KBM-7 (cell line): ENCODE results near the gene SLFN12.
"Not testable (repeated sequence)": the region's sequence is repeated elsewhere in the genome, so short reads cannot be mapped to it uniquely, and the experiment has no call there.

Source experiments
- DNase-seq: peaks from one replicate; pipeline ENCODE4 v3.0.0-alpha.2; 2015
- in situ Hi-C: fragments of 300-500 bp; cut with MboI; formaldehyde crosslinking; loops from 2 replicates; pipeline ENCODE4 v1.14.3; 2020; ENCODE audit warnings: low sequenced_read_pairs, low pct_unique_long_range_greater_than_20kb, mixed read lengths

Gene SLFN12

GRCh38 chr17:35432176-35433074 is at the start of gene SLFN12:
TSS of gene SLFN12 (minus strand) at chr17:35432500. CDS start at chr17:35423028, 9,472 bp downstream.
- no peak for DNase-seq
- in situ Hi-C loops: no loop called here

- in situ Hi-C loops: no loop called here
- DNase-seq: no peak
Measured at GRCh38 chr17:35479271-35479670, 47.0 kb upstream of the SLFN12 start.

- DNase-seq: no peak
- in situ Hi-C loops: no loop called here
Measured at GRCh38 chr17:35477248-35477647, 44.9 kb upstream of the SLFN12 start.

DNA sequence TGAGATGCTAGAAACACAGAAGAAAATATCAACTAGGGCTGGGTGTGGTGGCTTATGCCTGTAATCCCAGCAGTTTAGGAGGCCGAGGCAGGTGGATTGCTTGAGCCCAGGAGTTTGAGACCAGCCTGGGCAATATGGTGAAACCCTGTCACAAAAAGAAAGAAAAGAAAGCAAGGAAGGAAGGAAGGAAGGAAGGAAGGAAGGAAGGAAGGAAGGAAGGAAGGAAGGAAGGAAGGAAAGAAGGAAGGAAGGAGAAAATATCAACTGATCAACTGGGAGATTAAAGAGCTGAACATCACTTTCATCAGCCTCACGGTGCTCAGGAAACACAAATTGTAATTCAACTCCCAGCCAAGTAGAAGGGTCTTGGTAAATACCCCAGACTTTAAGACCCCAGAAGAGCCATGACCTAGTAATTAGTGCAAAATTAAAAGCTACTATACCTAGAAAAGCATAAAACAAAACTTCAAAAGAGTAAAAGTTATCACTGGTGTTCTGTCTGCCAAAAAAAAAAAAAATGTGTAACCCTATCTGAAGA is 44.1 kb upstream of the SLFN12 start:
- in situ Hi-C loops: no loop called here
- DNase-seq: no peak

DNA sequence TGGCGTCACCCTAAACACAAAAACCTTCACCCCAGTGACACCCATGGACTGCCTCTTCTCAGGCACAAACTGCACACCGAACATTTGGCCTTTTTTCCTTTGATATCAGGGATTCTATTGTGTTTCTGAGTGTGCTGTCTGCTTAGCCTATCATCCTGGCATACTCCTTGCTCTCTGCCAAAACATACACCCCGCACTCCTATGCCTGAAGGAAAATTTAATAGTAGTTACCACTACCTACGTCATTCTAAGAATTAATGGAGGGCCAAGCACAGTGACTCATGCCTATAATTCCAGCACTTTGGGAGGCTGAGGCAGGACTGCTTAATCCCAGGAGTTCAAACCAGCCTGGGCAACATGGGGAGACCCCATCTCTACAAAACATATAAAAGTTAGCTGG is 36.2 kb upstream of the SLFN12 start:
- in situ Hi-C loops: no loop called here
- no peak for DNase-seq

GRCh38 chr17:35467824-35468223 is 35.5 kb upstream of the SLFN12 start:
- no peak for DNase-seq
- in situ Hi-C loops: no loop called here

DNA sequence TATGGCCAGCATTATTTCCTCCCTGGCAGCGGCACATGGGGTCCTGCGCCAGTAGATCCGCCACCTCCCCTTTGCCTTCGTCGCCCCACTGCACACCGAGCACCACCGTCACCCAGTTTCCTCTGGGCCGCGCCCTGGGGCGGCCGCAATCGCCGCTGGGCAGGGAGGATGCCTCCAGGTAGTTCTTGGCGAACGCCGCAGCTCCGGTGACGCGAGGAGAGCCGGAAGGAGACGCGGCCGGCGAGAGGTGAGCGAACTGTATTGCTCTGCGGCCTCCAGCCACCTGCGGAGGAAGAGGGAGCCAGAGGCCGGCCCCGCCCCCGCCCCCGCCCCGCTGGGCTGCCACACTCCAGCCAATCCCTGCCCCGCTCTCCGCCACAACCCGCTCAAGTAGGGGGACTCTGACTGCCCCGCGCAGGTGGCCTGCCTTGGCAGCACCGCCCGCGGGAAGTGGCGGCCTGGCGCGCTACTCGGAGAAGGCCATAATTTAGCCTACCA is 28.1 kb upstream of the SLFN12 start:
- no peak for DNase-seq
- in situ Hi-C loops: no loop called here

DNA sequence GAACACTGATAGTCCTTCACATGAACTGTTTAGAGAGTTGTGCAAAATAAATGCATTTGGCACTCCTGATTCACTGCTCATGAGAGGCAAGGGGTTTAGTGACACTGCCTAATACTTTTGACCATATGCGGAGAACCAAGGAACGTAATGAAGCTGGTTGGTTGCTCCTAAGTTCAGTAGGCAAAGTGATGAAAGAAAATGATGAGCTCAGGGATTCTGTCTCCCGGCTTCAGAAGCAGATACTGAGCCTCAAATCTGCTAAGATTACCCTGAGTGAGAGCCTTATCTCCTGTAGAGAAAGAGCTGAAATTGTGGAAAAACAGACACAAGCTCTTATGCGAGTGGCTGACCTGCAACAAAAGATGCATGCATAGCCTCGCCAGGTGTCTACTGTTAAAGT is 21.7 kb upstream of the SLFN12 start:
- in situ Hi-C loops, DNase-seq: not testable (repeated sequence)

GRCh38 chr17:35453171-35453570 is 20.9 kb upstream of the SLFN12 start:
- no peak for DNase-seq
- in situ Hi-C loops: no loop called here

DNA sequence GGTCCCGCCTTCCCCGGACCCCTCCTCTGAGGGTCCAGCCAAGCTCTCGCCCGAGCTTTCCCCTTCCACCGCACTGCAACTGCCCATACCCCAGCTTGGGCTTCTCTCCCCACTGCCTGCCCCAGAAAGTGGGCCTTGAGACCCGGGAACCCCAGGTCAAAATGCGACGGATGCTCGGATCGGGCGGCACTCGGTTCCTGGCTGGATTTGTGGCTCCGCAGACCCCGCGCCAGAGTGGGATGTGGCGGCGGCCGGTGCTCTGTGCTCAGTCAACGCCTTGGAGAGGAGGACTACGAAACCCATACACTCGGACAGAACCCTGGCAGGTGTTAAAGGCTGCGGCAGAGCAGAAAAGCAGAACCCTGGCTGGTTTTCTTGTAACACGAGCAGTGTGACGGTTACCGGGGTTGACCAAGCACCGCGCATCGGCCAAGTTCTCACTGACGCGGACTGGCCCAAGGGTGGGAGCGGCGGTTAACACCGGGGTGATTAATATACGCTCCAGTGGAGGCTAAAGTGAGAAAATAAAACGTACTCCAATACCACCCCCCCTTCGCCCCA is 17.2 kb upstream of the SLFN12 start:
- no peak for DNase-seq
- in situ Hi-C loops: no loop called here

DNA sequence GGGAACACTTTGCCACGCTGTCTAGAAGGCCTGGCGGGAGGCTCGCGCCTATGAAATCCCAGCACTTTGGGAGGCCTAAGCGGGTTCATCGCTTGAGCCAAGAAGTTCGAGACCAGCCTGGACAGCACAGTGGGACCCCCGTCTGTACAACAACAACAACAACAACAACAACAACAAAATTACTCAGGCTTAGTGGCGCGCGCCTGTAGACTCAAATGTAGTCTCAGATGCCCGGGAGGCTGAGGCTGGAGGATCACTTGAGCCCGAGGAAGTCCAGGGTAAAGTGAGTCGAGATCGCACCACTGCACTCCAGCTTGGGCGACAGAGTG is 16.6 kb upstream of the SLFN12 start:
- no peak for DNase-seq
- in situ Hi-C loops: no loop called here

DNA sequence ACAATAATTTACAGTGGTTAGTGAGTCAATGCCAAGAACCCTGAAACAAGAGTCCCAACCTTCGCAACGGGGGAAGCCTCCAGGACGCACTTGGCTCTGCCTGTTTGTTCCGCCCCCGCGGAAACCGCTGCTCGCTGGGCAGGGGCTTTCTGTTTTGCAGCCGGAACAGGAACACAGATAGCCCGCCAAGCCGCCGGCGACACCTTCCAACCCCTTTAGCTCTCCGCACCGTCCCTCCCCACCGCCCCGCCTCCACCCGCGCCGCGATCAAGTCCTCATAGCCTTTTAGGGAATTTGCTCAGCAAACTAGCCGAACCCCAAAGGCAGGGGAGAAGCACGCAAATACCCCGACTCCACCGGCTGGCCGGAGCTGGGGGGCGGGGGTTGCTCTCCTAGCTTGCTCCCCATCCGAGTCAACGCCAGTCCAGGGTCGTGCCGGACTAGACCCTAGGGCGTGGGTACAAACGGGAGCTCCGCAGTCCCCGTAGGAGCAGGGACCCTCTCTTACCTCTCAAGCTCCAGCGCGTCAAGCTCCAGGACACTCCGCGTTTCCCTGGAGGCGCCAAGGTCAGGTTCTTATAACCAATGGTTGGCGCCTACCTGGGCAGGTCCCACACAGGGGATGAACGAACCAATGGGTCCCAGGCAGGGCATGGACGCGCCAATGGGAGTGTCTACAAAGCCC is 16.1 kb upstream of the SLFN12 start, which contains the start of gene SLFN13:
TSS of gene SLFN13 (minus strand) at position 553 of the 685 bp plus-strand sequence. CDS start 3,086 bp downstream, outside the sequence.
- in situ Hi-C loops: no loop called here
- DNase-seq: peak; percentile 94

DNA sequence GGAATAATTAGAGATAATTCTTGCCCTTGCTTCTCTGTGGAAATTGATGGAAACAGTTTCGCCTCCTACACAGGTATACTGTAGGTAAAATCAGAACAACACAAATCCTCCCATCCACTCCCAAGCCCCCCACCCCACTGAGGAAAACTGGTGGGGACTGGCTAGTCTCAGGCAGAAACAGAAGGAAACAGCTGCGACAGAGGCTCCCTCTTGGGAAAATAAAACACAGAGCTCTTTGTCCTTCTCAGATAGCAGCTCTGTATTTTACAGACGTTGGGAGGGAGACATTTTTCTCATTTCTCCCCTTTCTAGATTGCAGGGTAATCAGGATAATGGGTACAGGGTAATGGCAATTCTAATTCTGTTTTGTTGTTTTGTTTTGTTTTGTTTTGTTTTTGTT is 15.2 kb upstream of the SLFN12 start:
- DNase-seq: no peak
- in situ Hi-C loops: no loop called here

- DNase-seq: no peak
- in situ Hi-C loops: no loop called here
Measured at GRCh38 chr17:35438433-35438832, 6.1 kb upstream of the SLFN12 start.

DNA sequence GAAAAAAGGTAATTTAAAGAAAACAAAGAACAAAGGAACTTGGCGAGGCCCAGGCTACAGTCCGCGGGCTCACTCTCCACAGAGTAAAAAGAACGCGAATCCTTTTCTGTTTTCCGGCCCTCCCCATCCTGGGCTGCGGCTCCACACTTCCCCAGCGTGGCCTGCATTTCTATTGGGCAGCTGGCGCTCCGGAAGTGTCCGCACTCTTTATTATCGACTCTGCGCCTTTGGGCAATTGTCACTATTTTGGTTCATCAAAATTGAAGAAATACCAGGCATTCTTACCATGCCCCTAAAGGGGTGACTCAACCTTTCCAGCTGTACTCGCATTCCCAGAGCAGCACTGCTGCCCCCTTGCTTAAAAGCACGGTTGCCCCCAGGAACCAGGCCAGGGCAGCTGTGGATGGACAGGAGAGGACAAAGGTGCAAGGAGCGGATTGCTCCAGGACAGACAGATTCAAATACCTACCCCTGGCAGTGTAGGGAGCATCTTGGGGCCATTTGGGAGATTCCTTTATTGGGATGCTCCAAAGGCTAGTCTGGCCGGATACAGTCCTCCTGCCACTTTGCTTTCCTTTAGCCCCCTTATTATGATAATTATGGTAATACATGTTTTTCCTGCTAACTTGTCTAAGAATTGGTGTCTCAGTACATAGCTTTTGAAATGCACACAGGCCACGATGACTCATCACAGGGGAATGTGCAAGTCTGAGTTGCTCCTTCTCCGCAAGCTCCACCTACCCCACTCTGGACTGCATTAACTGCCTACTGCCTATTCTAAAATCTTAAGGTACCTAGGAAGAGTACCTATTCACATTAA is 985 bp upstream of the SLFN12 start:
- DNase-seq: peak; percentile 31
- in situ Hi-C loops: no loop called here

DNA sequence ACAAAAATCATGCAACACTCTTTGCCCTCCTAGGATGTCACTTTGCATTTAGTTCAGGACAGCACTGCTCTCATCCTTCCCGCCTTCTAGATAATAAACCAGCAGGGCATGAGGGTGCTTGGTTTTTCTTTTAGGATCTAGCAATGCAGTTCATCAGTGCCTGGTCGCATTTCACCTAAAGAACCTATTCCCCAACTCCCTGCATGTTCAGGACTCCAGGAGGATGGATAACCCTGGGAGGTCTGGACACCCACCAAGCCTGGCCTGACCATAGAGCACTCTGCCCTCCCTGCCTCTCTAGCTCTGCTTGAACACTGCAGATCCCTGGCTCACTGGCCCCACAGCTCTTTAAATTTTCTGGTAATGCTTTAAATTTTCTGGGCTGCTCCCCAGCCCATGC is 2.6 kb downstream of the SLFN12 start:
- in situ Hi-C loops: no loop called here

GRCh38 chr17:35428229-35428628 is 4.1 kb downstream of the SLFN12 start:
- in situ Hi-C loops: no loop called here
- peak; percentile 7 for DNase-seq

More for the DNA sequence above, 2.6 kb downstream of the SLFN12 start:
- no peak for DNase-seq

DNA sequence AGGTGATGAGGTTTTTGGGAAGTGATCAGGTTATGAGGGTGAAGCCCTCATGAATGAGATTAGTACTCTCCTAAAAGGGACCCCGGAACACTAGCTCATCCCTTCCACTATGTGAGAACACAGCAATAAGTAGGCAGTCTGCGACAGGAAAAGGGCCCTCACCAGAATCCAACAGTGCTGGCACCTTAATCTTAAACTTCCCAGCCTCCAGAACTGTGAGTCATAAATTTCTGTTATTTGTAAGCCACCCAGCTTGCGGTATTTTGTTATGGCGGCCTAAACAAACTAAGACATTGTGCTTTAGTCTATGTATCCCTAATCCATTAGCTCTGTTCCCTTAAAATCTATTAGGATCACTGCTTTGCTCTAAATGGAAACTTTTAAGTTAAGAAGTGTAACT is 8.5 kb downstream of the SLFN12 start:
- DNase-seq: no peak
- in situ Hi-C loops: no loop called here

- in situ Hi-C loops: not testable (repeated sequence)
Measured at GRCh38 chr17:35421069-35421468, 11.2 kb downstream of the SLFN12 start.

More at GRCh38 chr17:35421069-35421468, 11.2 kb downstream of the SLFN12 start:
- not testable (repeated sequence) for DNase-seq
